Retinal pigment epithelial cell (primary cell): ENCODE measurements around the gene ABR.

ENCODE experiments used
- DNase-seq: peaks from one replicate; pipeline ENCODE4 v3.0.0-alpha.2; 2010; ENCODE audit warnings: low read depth
- H3K4me3 ChIP-seq: 2 replicates; pipeline ENCODE4 v1.5.1; 2011; ENCODE audit warnings: mild to moderate bottlenecking, low read length, control low read depth, moderate library complexity
- TF ChIP-seq, protein P1 (sequence below): conservative IDR thresholded peaks from 2 replicates; pipeline ENCODE4 v1.5.1; 2011; ENCODE audit warnings: low read depth, low read length, control low read depth, inconsistent platforms

The ABR gene

DNA sequence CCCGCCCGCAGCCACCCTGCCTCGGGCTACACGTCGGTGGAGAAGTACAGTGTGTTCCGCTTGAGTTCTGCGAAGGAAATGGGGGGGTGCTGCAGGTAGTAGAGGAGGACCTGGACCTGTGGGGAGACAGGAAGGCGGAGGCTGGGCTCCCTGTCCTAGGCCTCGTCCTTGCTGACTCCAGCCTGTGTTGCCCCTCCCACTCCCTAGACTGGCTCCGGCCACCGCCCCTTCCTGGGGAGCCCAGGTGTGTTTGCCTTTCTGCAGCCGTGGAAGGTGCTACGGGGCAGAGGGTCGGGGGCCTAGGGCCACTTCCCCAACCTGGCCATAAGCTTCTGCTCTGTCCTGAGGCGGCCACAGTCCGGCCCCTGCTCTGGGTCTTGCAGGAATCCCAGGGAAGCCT, 173.7 kb downstream of the ABR start:
- no peak for DNase-seq
- H3K4me3 ChIP-seq, result no peak overlapping the region
- TF ChIP-seq, protein P1, sequence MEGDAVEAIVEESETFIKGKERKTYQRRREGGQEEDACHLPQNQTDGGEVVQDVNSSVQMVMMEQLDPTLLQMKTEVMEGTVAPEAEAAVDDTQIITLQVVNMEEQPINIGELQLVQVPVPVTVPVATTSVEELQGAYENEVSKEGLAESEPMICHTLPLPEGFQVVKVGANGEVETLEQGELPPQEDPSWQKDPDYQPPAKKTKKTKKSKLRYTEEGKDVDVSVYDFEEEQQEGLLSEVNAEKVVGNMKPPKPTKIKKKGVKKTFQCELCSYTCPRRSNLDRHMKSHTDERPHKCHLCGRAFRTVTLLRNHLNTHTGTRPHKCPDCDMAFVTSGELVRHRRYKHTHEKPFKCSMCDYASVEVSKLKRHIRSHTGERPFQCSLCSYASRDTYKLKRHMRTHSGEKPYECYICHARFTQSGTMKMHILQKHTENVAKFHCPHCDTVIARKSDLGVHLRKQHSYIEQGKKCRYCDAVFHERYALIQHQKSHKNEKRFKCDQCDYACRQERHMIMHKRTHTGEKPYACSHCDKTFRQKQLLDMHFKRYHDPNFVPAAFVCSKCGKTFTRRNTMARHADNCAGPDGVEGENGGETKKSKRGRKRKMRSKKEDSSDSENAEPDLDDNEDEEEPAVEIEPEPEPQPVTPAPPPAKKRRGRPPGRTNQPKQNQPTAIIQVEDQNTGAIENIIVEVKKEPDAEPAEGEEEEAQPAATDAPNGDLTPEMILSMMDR, result no peak

DNA sequence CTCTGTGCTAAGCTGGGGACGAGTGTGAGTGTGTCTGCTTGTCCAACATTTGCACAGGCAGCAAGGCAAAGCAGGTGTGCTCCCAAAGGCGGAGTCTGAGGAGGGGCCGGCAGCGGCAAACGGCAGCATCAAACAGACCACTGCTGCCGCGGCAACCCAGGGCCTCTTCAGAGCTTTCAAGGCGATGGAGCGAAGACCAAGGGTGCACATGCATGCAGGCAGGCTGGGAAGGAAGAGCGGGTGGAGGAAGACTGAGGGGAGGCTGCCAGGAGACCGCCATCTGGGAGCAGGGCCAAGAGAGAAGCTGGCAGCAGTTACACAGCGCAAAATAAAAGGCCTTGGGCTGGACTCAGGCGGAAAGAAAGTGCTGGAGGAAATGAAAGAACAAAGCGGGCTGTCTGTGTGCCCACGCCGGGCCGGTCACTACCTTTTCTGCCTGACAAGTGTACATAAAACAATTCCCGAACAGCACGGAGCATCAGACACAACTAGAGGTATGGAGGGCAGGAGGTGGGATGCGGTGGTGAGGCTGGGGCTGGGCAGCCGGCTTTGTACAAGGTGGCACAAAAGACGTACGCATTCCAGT, 174.3 kb downstream of the ABR start:
- DNase-seq, result no peak
- TF ChIP-seq, protein P1, result no peak
- H3K4me3 ChIP-seq, result no peak overlapping the region

DNA sequence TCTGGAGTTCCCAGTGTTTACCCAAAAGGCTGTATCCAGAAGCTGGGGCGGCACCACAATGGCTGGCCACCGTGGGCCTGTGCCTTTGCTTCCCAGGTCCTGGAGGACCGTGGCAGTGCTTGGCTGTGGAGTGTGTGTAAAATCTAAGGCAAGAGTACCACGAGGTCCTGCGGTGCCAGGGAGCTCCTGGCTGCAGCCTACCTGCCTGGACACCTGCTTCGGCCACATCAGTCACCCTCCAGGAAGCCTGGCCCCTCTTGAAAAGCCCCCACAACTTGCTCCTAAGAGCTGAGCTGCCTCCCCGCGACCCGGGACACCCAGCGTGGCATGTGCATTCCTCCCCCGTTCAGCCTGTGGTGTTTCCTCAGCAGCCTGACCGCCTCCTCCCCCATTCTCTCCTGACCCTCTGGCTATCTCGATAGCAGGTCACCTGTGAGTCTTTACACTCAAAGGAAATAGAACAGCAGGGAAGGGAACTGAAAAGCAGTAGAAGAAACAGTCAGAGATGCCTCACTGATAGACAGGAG, 174.9 kb downstream of the ABR start:
- TF ChIP-seq, protein P1, result no peak
- DNase-seq, result no peak
- H3K4me3 ChIP-seq, result no peak overlapping the region

DNA sequence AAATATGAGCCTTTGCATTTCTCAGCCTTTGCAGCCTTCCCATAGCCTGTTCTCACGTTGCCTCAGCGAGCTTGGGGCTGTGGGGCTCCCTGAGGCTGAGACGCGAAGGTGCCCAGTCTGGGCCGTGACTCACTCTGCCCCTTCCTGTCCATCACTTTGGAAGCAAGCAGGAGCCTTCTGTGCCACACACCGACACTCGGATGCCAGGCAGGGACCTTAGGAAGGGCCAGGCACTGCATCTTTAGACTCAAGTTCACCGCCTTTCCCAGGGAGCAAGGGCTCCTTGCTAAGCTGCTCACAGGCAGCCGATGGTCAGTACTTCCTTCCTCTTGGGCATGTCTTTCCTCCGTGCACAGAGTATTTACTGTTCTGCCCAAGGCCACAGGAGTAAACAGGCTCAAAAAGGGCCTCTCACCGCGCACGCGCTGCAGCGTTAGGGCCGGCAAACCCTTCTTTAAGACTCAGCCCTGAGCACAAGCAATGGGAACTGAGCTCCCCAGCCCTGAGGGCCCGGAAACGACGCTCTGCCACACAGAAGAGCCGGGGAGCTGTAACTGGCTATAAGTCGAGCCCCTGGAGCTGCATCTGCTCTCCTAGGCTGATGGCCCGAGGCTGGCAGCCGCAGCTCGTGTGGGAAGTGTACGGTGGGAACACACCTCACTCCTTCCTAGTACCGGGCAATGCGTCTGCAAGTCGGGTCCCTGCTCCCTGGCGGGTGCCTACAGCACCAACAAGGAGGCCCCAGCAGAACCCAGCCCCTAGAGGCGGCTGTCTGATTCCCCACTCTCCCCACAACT, 175.6 kb downstream of the ABR start:
- TF ChIP-seq, protein P1, result no peak
- no peak for DNase-seq
- no peak overlapping the region for H3K4me3 ChIP-seq

DNA sequence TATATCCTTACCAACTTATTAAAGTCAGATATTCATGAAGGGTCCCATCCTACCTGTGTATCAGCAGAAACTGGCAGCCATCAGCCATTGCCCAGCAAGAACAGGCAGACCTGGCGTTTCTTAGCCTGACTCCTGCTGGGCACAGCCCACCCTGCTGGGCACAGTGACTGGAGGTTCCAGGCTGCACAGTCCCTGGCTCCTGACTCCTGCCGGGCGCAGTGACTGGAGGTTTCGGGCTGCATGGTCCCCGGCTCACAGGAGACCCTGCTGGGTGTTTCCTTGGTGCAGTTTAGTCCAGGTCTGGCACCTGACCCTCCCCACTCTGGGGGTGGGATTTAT, 176.2 kb downstream of the ABR start:
- H3K4me3 ChIP-seq, result no peak overlapping the region
- DNase-seq, result no peak
- TF ChIP-seq, protein P1, result no peak

DNA sequence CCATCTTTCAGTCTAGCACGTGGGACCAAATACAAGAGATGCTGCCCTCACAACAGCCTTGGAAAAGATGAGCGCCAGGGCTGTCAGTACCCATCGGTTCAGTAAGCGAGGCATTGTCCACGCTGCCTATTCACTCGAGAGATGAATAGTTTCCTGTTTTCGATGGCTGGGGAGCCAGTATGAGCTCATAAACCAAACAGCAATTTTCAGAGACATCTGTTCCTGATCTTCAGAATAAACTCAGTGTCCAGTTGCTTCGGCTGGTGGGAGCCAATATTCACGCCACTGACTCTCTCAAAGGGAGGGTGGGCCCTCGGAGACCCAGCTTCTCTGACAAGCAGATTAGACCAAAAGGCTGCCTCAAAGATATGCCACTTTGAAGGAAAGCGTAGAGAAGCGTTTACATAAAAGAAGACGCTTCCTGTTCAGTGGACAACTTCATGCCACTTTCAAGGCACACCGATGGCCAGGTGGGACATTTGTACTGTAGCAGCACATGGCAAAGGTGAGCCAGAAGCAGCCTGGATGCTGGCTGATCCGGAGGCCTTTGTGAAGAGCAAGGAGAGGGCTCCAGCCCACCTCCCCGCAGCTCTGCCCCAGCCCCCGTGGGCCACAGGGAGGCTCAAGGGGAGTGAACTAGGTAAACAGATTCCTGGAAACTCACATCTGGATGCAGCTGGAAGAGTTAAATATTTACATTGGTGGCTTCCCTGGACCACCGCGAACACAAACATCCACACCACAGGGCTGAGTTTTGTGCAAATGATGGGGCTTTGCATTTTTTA, 176.8 kb downstream of the ABR start:
- TF ChIP-seq, protein P1, result no peak
- no peak for DNase-seq
- H3K4me3 ChIP-seq, result no peak overlapping the region

DNA sequence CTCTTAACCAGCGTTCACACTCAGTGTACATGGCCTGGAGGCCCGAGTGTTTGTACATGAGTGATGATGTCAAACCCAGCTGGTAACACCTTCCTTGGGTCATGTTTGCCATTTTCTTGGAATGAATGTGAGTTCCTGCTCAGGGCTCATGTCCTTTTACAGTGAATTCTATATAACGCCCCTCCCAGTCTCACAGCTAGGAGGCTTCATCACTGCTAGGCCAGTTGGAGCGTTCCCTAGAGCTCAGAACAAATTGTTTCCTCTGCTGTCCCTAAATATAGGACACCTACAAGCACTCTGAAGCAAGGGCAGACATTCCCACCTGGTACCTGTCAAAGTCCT, 177.4 kb downstream of the ABR start:
- TF ChIP-seq, protein P1, result no peak
- H3K4me3 ChIP-seq, result no peak overlapping the region
- DNase-seq, result no peak
